HEK293 (cell line): ENCODE data around the gene MARCHF10.

Experiments
- CTCF ChIA-PET: fragments of 350-600 bp; formaldehyde crosslinking; extraction: SDS; loops from one replicate; lab custom pipeline; 2021; ENCODE audit warnings: antibody characterized with exemption; lab: Yijun Ruan, JAX
- POLR2A ChIA-PET: fragments of 300-600 bp; formaldehyde crosslinking; extraction: SDS; loops from one replicate; lab custom pipeline; 2020; ENCODE audit warnings: antibody characterized with exemption, inconsistent platforms; lab: Yijun Ruan, JAX
- H3K27ac ChIP-seq: fragments of 200-500 bp; sonication (Bioruptor generic); 2 replicates; pipeline ENCODE4 v1.5.1; 2014; ENCODE audit warnings: low read depth, low read length, control low read depth, inconsistent platforms; ENCODE audit errors: extremely low read depth
- H3K36me3 ChIP-seq, 2 experiments: fragments of 200-500 bp in 1 of 2; sonication (Bioruptor generic) in 1 of 2; 1 replicate in 1 of 2; 2 replicates in 1 of 2; pipeline ENCODE4 v1.5.1; 2014 to 2017; ENCODE audit warnings: inconsistent platforms in 2 of 2, low read length in 2 of 2; ENCODE audit not compliant: control insufficient read depth in 2 of 2, insufficient read depth in 1 of 2
- H3K4me1 ChIP-seq: fragments of 200-500 bp; sonication (Bioruptor generic); 2 replicates; pipeline ENCODE4 v1.5.1; 2014; ENCODE audit warnings: mild to moderate bottlenecking, low read length, inconsistent platforms; ENCODE audit not compliant: control insufficient read depth, insufficient read depth
- H3K4me3 ChIP-seq: 2 replicates; pipeline ENCODE4 v1.5.1; 2011; ENCODE audit warnings: low read depth, mild to moderate bottlenecking, control low read depth, low read length, moderate library complexity
- H3K9me3 ChIP-seq: fragments of 200-500 bp; sonication (Bioruptor generic); 2 replicates; pipeline ENCODE4 v1.5.1; 2014; ENCODE audit warnings: low read depth, low read length, inconsistent platforms; ENCODE audit not compliant: control insufficient read depth, insufficient read depth
- SCRT2 ChIP-seq: fragments of 450-650 bp; formaldehyde crosslinking; IDR thresholded peaks from 2 replicates; pipeline ENCODE4 v1.5.1; 2016; ENCODE audit warnings: missing biosample characterization, missing genetic modification characterization
- SETDB1 ChIP-seq: IDR thresholded peaks from one replicate; pipeline ENCODE4 v1.6.1; 2017; ENCODE audit warnings: mild to moderate bottlenecking, low read length, moderate library complexity, mixed read lengths; ENCODE audit not compliant: insufficient read length
- WT1 ChIP-seq: fragments of 450-650 bp; formaldehyde crosslinking; IDR thresholded peaks from 2 replicates; pipeline ENCODE4 v1.5.1; 2016; ENCODE audit warnings: missing biosample characterization, missing genetic modification characterization
- ZBTB20 ChIP-seq: fragments of 450-650 bp; formaldehyde crosslinking; IDR thresholded peaks from 2 replicates; pipeline ENCODE4 v1.5.1; 2016; ENCODE audit warnings: missing biosample characterization, missing genetic modification characterization
- ZFP37 ChIP-seq: fragments of 450-650 bp; formaldehyde crosslinking; IDR thresholded peaks from 2 replicates; pipeline ENCODE4 v1.5.1; 2016; ENCODE audit warnings: missing biosample characterization, missing genetic modification characterization
- ZFP69B ChIP-seq: fragments of 450-650 bp; formaldehyde crosslinking; IDR thresholded peaks from 2 replicates; pipeline ENCODE4 v1.5.1; 2016; ENCODE audit warnings: missing biosample characterization, missing genetic modification characterization
- ZIC2 ChIP-seq: fragments of 450-650 bp; formaldehyde crosslinking; IDR thresholded peaks from 2 replicates; pipeline ENCODE4 v1.5.1; 2016; ENCODE audit warnings: missing biosample characterization, missing genetic modification characterization
- ZNF221 ChIP-seq: fragments of 450-650 bp; formaldehyde crosslinking; IDR thresholded peaks from 2 replicates; pipeline ENCODE4 v1.5.1; 2017; ENCODE audit warnings: missing biosample characterization, missing genetic modification characterization, borderline replicate concordance
- ZNF248 ChIP-seq: fragments of 450-650 bp; formaldehyde crosslinking; IDR thresholded peaks from 2 replicates; pipeline ENCODE4 v1.5.1; 2017; ENCODE audit warnings: missing biosample characterization, missing genetic modification characterization
- ZNF366 ChIP-seq: fragments of 450-650 bp; formaldehyde crosslinking; conservative IDR thresholded peaks from 2 replicates; pipeline ENCODE4 v1.5.1; 2016; ENCODE audit warnings: missing biosample characterization, missing genetic modification characterization
- ZNF423 ChIP-seq: fragments of 450-650 bp; formaldehyde crosslinking; IDR thresholded peaks from 2 replicates; pipeline ENCODE4 v1.5.1; 2016; ENCODE audit warnings: missing biosample characterization, missing genetic modification characterization
- ZNF544 ChIP-seq: fragments of 450-650 bp; formaldehyde crosslinking; IDR thresholded peaks from 2 replicates; pipeline ENCODE4 v1.5.0; 2017; ENCODE audit warnings: missing biosample characterization, missing genetic modification characterization
- ZNF623 ChIP-seq: fragments of 450-650 bp; formaldehyde crosslinking; IDR thresholded peaks from 2 replicates; pipeline ENCODE4 v1.5.1; 2016; ENCODE audit warnings: missing biosample characterization, missing genetic modification characterization
- ZNF747 ChIP-seq: fragments of 450-650 bp; formaldehyde crosslinking; IDR thresholded peaks from 2 replicates; pipeline ENCODE4 v1.5.1; 2016; ENCODE audit warnings: missing biosample characterization, missing genetic modification characterization
- TF ChIP-seq, protein P1 (sequence below): fragments of 450-650 bp; formaldehyde crosslinking; IDR thresholded peaks from 2 replicates; pipeline ENCODE4 v1.5.1; 2016; ENCODE audit warnings: missing biosample characterization, missing genetic modification characterization
- TF ChIP-seq, protein P2 (sequence below): fragments of 450-650 bp; formaldehyde crosslinking; IDR thresholded peaks from 2 replicates; pipeline ENCODE4 v1.5.1; 2016; ENCODE audit warnings: missing biosample characterization, missing genetic modification characterization
- TF ChIP-seq, protein P3 (sequence below): fragments of 450-650 bp; formaldehyde crosslinking; IDR thresholded peaks from 2 replicates; pipeline ENCODE4 v1.5.1; 2016; ENCODE audit warnings: missing biosample characterization, missing genetic modification characterization
- TF ChIP-seq, protein P4 (sequence below): fragments of 450-650 bp; formaldehyde crosslinking; IDR thresholded peaks from 2 replicates; pipeline ENCODE4 v1.5.1; 2017; ENCODE audit warnings: missing biosample characterization, missing genetic modification characterization
- TF ChIP-seq, protein P5 (sequence below): fragments of 450-650 bp; formaldehyde crosslinking; IDR thresholded peaks from 2 replicates; pipeline ENCODE4 v1.5.1; 2016; ENCODE audit warnings: missing biosample characterization, missing genetic modification characterization
- TF ChIP-seq, protein P6 (sequence below): fragments of 450-650 bp; formaldehyde crosslinking; IDR thresholded peaks from 2 replicates; pipeline ENCODE4 v1.5.1; 2016; ENCODE audit warnings: missing biosample characterization, missing genetic modification characterization, borderline replicate concordance

MARCHF10 gene

DNA sequence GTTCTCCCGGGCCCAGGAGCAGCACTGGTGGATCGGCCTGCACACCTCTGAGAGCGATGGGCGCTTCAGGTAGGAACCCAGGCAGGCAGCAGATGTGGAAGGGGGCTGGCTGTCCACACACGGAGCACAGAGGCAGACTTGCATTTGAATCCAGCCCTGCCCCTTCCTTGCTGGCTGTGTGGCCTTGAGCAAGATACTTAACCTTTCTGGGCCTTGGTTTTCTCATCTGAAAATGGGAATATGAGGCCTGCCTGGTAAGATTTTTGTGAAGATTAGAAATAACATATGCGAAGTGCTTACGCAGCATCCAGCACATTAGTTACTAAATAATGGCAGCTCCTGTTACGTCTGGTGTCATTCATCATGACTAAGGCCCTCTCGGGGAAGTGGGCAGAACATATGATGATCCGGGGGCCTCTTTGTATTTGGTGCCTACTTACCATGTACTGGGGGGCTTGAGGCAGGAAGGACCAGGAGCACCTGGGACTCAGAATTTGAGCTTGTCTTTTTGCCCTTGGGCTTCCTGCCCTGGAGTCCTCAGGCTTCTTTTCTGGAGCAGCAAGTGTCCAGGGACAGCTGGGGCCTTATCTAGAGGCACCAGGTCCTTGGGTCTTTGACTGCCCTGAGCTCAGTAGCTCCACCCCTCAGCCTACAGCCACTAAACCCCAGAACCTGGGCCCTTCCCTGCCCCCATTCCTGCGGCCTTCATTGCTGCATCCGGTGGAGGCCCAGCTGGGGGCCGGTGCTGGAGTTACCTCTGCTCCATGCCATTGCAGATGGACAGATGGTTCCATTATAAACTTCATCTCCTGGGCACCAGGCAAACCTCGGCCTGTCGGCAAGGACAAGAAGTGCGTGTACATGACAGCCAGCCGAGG is 126.8 kb downstream of the MARCHF10 start:
- POLR2A ChIA-PET, result interaction anchor here (0.6 kb wide), 2 partner anchors 15 to 90 kb away, joined by 3 to 6 read pairs; no protein-coding TSS in a partner anchor
- TF ChIP-seq ZNF623 (no peak), ZFP69B (no peak), ZNF544 (tag by site-specific recombination) (no peak), SETDB1 (no peak)
- TF ChIP-seq, protein P1, sequence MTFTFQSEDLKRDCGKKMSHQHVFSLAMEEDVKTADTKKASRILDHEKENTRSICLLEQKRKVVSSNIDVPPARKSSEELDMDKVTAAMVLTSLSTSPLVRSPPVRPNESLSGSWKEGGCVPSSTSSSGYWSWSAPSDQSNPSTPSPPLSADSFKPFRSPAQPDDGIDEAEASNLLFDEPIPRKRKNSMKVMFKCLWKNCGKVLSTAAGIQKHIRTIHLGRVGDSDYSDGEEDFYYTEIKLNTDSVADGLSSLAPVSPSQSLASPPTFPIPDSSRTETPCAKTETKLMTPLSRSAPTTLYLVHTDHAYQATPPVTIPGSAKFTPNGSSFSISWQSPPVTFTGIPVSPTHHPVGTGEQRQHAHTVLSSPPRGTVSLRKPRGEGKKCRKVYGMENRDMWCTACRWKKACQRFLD (tag by site-specific recombination), result no peak
- H3K4me3 ChIP-seq, result no peak overlapping the region
- H3K4me1 ChIP-seq, result no peaks in the 10 kb centered on the region
- no peak overlapping the region for H3K27ac ChIP-seq
- peaks cover 0 to 72% of the 10 kb centered on the region in 2 experiments; a peak in 2 of 3 replicates for H3K36me3 ChIP-seq
- H3K9me3 ChIP-seq, result no peaks in the 10 kb centered on the region
- CTCF ChIA-PET, result no interaction called here

DNA sequence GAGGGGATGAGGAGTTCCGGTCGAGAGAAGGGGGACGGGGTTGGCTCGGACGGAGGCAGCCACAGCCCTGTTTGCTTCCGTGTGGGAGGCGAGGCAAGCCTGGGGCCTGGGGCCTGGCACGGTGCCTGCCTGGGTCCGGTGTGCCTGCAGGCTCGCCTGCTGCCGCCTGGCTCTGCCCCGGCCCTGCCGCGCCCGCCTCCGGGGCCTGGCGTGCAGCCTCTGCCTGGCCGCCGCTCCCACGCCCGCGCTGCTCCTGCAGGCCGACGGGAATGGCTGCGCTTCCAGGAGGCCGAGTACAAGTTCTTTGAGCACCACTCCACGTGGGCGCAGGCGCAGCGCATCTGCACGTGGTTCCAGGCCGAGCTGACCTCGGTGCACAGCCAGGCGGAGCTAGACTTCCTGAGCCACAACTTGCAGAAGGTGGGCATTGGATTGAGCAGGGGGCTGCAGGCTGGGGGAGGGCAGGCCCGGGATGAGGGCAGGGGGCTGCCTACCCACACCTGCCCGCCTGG is 127.5 kb downstream of the MARCHF10 start:
- no peak overlapping the region for H3K27ac ChIP-seq
- no peaks in the 10 kb centered on the region for H3K4me1 ChIP-seq
- H3K9me3 ChIP-seq, result no peaks in the 10 kb centered on the region
- no peak overlapping the region for H3K4me3 ChIP-seq
- peaks cover 0 to 77% of the 10 kb centered on the region in 2 experiments; a peak in 2 of 3 replicates for H3K36me3 ChIP-seq
- ChIA-PET CTCF (no interaction called here), POLR2A (no interaction called here)
- no peak for TF ChIP-seq ZIC2 (tag by site-specific recombination)
- no peak for TF ChIP-seq SCRT2 (tag by site-specific recombination)
- TF ChIP-seq ZFP37 (tag by site-specific recombination), result no peak
- TF ChIP-seq, protein P2, sequence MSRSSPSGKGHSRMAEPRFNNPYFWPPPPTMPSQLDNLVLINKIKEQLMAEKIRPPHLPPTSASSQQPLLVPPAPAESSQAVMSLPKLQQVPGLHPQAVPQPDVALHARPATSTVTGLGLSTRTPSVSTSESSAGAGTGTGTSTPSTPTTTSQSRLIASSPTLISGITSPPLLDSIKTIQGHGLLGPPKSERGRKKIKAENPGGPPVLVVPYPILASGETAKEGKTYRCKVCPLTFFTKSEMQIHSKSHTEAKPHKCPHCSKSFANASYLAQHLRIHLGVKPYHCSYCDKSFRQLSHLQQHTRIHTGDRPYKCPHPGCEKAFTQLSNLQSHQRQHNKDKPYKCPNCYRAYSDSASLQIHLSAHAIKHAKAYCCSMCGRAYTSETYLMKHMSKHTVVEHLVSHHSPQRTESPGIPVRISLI (tag by site-specific recombination), result no peak
- TF ChIP-seq, protein P3, sequence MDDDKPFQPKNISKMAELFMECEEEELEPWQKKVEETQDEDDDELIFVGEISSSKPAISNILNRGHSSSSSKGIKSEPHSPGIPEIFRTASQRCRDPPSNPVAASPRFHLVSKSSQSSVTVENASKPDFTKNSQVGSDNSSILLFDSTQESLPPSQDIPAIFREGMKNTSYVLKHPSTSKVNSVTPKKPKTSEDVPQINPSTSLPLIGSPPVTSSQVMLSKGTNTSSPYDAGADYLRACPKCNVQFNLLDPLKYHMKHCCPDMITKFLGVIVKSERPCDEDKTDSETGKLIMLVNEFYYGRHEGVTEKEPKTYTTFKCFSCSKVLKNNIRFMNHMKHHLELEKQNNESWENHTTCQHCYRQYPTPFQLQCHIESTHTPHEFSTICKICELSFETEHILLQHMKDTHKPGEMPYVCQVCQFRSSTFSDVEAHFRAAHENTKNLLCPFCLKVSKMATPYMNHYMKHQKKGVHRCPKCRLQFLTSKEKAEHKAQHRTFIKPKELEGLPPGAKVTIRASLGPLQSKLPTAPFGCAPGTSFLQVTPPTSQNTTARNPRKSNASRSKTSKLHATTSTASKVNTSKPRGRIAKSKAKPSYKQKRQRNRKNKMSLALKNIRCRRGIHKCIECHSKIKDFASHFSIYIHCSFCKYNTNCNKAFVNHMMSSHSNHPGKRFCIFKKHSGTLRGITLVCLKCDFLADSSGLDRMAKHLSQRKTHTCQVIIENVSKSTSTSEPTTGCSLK, result no peak
- TF ChIP-seq, protein P4, sequence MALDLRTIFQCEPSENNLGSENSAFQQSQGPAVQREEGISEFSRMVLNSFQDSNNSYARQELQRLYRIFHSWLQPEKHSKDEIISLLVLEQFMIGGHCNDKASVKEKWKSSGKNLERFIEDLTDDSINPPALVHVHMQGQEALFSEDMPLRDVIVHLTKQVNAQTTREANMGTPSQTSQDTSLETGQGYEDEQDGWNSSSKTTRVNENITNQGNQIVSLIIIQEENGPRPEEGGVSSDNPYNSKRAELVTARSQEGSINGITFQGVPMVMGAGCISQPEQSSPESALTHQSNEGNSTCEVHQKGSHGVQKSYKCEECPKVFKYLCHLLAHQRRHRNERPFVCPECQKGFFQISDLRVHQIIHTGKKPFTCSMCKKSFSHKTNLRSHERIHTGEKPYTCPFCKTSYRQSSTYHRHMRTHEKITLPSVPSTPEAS (tag by site-specific recombination), result no peak

DNA sequence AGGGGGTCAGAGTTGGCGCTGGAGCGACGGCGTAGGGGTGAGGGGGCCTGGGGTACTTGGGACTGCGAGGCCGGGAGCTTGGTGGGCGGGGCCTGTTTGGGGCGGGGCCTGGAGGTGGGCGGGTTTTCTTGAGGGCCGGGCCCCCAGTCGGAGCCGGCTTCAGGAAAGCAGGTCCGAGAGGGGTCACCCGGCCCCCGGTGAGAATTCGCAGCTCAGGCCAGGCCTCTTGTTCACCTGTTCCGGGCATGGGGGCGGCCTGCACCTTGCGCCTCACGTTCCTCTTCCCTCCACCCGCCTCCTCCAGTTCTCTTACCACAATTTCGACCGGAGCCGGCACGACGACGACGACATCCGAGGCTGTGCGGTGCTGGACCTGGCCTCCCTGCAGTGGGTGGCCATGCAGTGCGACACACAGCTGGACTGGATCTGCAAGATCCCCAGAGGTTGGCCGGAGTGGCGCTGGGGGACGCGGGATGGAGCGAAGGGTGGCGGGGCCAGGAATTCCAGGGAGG is 128.2 kb downstream of the MARCHF10 start:
- Histone ChIP-seq H3K27ac (no peak overlapping the region), H3K9me3 (no peaks in the 10 kb centered on the region), H3K4me3 (no peak overlapping the region), H3K4me1 (no peaks in the 10 kb centered on the region), H3K36me3 (peaks cover 0 to 81% of the 10 kb centered on the region in 2 experiments; a peak in 2 of 3 replicates)
- POLR2A ChIA-PET, result no interaction called here
- CTCF ChIA-PET, result no interaction called here
- TF ChIP-seq, protein P1 (tag by site-specific recombination), result no peak
- TF ChIP-seq, protein P5, sequence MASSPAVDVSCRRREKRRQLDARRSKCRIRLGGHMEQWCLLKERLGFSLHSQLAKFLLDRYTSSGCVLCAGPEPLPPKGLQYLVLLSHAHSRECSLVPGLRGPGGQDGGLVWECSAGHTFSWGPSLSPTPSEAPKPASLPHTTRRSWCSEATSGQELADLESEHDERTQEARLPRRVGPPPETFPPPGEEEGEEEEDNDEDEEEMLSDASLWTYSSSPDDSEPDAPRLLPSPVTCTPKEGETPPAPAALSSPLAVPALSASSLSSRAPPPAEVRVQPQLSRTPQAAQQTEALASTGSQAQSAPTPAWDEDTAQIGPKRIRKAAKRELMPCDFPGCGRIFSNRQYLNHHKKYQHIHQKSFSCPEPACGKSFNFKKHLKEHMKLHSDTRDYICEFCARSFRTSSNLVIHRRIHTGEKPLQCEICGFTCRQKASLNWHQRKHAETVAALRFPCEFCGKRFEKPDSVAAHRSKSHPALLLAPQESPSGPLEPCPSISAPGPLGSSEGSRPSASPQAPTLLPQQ (tag by site-specific recombination), result no peak
- TF ChIP-seq ZNF248 (tag by site-specific recombination) (no peak), WT1 (tag by site-specific recombination) (no peak), ZBTB20 (tag by site-specific recombination) (no peak), ZNF747 (tag by site-specific recombination) (no peak), ZNF423 (tag by site-specific recombination) (no peak), ZNF366 (no peak), ZNF221 (tag by site-specific recombination) (no peak)
- TF ChIP-seq, protein P6, sequence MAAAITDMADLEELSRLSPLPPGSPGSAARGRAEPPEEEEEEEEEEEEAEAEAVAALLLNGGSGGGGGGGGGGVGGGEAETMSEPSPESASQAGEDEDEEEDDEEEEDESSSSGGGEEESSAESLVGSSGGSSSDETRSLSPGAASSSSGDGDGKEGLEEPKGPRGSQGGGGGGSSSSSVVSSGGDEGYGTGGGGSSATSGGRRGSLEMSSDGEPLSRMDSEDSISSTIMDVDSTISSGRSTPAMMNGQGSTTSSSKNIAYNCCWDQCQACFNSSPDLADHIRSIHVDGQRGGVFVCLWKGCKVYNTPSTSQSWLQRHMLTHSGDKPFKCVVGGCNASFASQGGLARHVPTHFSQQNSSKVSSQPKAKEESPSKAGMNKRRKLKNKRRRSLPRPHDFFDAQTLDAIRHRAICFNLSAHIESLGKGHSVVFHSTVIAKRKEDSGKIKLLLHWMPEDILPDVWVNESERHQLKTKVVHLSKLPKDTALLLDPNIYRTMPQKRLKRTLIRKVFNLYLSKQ (tag by site-specific recombination), result no peak
